K562 (cell line): ENCODE results near the gene C1QTNF5. TPM values are rescaled to one million over a fixed set of nuclear protein-coding genes. Genes with fewer than 3 reads are reported as not detected.

ENCODE experiments used
- ARNT ChIP-seq, 2 experiments: fragments of 450-650 bp; IDR thresholded peaks; 2 replicates each; pipeline ENCODE4 v1.6.1; 2016; ENCODE audit warnings: mild to moderate bottlenecking in 1 of 2
- ATF7 ChIP-seq: fragments of 450-650 bp; IDR thresholded peaks from 2 replicates; pipeline ENCODE4 v1.7.1; 2014; ENCODE audit warnings: mild to moderate bottlenecking, moderate library complexity
- BACH1 ChIP-seq: fragments of 200-800 bp; sonication (Bioruptor generic); IDR thresholded peaks from 2 replicates; pipeline ENCODE4 v1.6.1; 2016; ENCODE audit warnings: missing genetic modification characterization, missing compliant biosample characterization
- CBFA2T3 ChIP-seq: fragments of 450-650 bp; IDR thresholded peaks from 2 replicates; pipeline ENCODE4 v1.6.1; 2017
- EP300 ChIP-seq: IDR thresholded peaks from 2 replicates; pipeline ENCODE4 v1.6.1; 2012; ENCODE audit warnings: low read length, improper control_type of control experiment
- FOXK1 ChIP-seq: sonication (generic); formaldehyde crosslinking; IDR thresholded peaks from 2 replicates; pipeline ENCODE4 v1.8.0; 2022; ENCODE audit warnings: missing genetic modification reagents, mild to moderate bottlenecking, borderline replicate concordance
- FOXM1 ChIP-seq, 2 experiments: fragments of 450-650 bp in 1 of 2; sonication (generic) in 1 of 2; formaldehyde crosslinking in 1 of 2; IDR thresholded peaks; 2 replicates each; pipeline versions ENCODE4 v1.6.1 to v1.9.0; 2017 to 2022; ENCODE audit warnings: low read depth in 2 of 2, mild to moderate bottlenecking in 2 of 2, missing genetic modification reagents in 1 of 2, moderate library complexity in 1 of 2
- MTA2 ChIP-seq: fragments of 450-650 bp; IDR thresholded peaks from 2 replicates; pipeline ENCODE4 v1.6.1; 2016; ENCODE audit warnings: low read depth
- NELFE ChIP-seq: IDR thresholded peaks from 2 replicates; pipeline ENCODE4 v1.6.1; 2011; ENCODE audit warnings: mild to moderate bottlenecking; ENCODE audit not compliant: insufficient read depth, insufficient read length
- NFATC3 ChIP-seq: fragments of 450-650 bp; IDR thresholded peaks from 2 replicates; pipeline ENCODE4 v1.6.1; 2017; ENCODE audit warnings: mild to moderate bottlenecking
- NFYB ChIP-seq: IDR thresholded peaks from 2 replicates; pipeline ENCODE4 v1.6.1; 2011; ENCODE audit warnings: mild to moderate bottlenecking, moderate library complexity; ENCODE audit not compliant: insufficient read length; ENCODE audit errors: extremely low read depth
- NR2C2 ChIP-seq, 2 experiments: fragments of 200-800 bp in 1 of 2; sonication (Bioruptor generic) in 1 of 2; sonication (generic) in 1 of 2; formaldehyde crosslinking in 1 of 2; IDR thresholded peaks; 2 replicates each; pipeline versions ENCODE4 v1.6.1 to v1.8.0; 2016 to 2022; ENCODE audit warnings: mild to moderate bottlenecking in 1 of 2, missing compliant biosample characterization in 1 of 2, missing genetic modification characterization in 1 of 2, missing genetic modification reagents in 1 of 2
- PRMT5 ChIP-seq: sonication (generic); formaldehyde crosslinking; IDR thresholded peaks from 2 replicates; pipeline ENCODE4 v1.5.0; 2020; ENCODE audit warnings: missing genetic modification reagents
- RBBP5 ChIP-seq: fragments of 200-600 bp; sonication (generic); IDR thresholded peaks from 2 replicates; pipeline ENCODE4 v1.6.1; 2012; ENCODE audit warnings: borderline replicate concordance, mild to moderate bottlenecking, low read length, control low read depth, inconsistent platforms; ENCODE audit not compliant: insufficient read depth, poor library complexity, severe bottlenecking
- SAFB2 ChIP-seq: fragments of 200-400 bp; formaldehyde crosslinking; IDR thresholded peaks from 2 replicates; pipeline ENCODE4 v1.6.1; 2018; ENCODE audit warnings: borderline replicate concordance, low read length, low read depth, moderate library complexity; ENCODE audit not compliant: severe bottlenecking
- TAL1 ChIP-seq: fragments of 450-650 bp; IDR thresholded peaks from 2 replicates; pipeline ENCODE4 v1.6.1; 2016; ENCODE audit warnings: mild to moderate bottlenecking
- XRCC5 ChIP-seq: fragments of 200-400 bp; formaldehyde crosslinking; IDR thresholded peaks from 2 replicates; pipeline ENCODE4 v1.6.1; 2017; ENCODE audit warnings: low read depth, mild to moderate bottlenecking, low read length
- ZBTB1 ChIP-seq: sonication (generic); formaldehyde crosslinking; IDR thresholded peaks from 2 replicates; pipeline ENCODE4 v1.8.1; 2023; ENCODE audit warnings: missing genetic modification reagents, low read depth, mild to moderate bottlenecking, borderline replicate concordance
- ZBTB7A ChIP-seq: IDR thresholded peaks from 2 replicates; pipeline ENCODE4 v1.6.1; 2011; ENCODE audit warnings: low read depth, mild to moderate bottlenecking, low read length, moderate library complexity, borderline replicate concordance; ENCODE audit not compliant: control insufficient read depth
- ZKSCAN8 ChIP-seq: fragments of 200-800 bp; sonication (Bioruptor generic); IDR thresholded peaks from 2 replicates; pipeline ENCODE4 v1.6.1; 2016; ENCODE audit warnings: missing genetic modification characterization, missing compliant biosample characterization
- ZNF175 ChIP-seq: fragments of 200-800 bp; sonication (Bioruptor generic); IDR thresholded peaks from 2 replicates; pipeline ENCODE4 v1.6.1; 2016; ENCODE audit warnings: low read depth, mild to moderate bottlenecking, missing genetic modification characterization, missing compliant biosample characterization
- ZNF197 ChIP-seq: fragments of 200-800 bp; sonication (Bioruptor generic); IDR thresholded peaks from 2 replicates; pipeline ENCODE4 v1.6.1; 2016; ENCODE audit warnings: low read depth, missing genetic modification characterization, missing compliant biosample characterization
- ZNF436 ChIP-seq: fragments of 250-450, 450-650 bp; sonication (Bioruptor Pico); formaldehyde crosslinking; IDR thresholded peaks from 2 replicates; pipeline ENCODE4 v1.7.0; 2020; ENCODE audit warnings: mild to moderate bottlenecking
- polyA plus RNA-seq, 8 experiments: library from polyadenylated mRNA; depleted of rRNA in 4 of 8; stranded (reverse) in 5 of 8; unstranded in 3 of 8; fragments of >200 nt; fragmentation: Nextera tagmentation in 2 of 8; fragmentation: Illumina TruSeq in 1 of 8; extraction: Ambion mirVana in 2 of 8; extraction: Trizol in 1 of 8; gene quantifications; 2 replicates each; pipeline versions ENCODE4 v1.2.1 to v1.2.3, GENCODE V29; 2011 to 2014; ENCODE audit warnings: inconsistent platforms in 1 of 8, missing spikeins in 1 of 8
- total RNA-seq, 7 experiments: library from RNA; depleted of rRNA in 6 of 7; stranded (reverse); fragments of >200 nt in 6 of 7; fragmentation: Illumina TruSeq in 2 of 7; extraction: Trizol in 2 of 7; gene quantifications; 2 replicates each; pipeline versions ENCODE4 v1.2.1 to v1.2.3, GENCODE V29; 2011 to 2021; ENCODE audit warnings: low replicate concordance in 1 of 7
- TF ChIP-seq, protein P1 (sequence below), 2 experiments: fragments of 450-650 bp in 1 of 2; sonication (generic) in 1 of 2; formaldehyde crosslinking in 1 of 2; IDR thresholded peaks in 1 of 2; conservative IDR thresholded peaks in 1 of 2; 2 replicates each; pipeline versions ENCODE4 v1.6.1 to v1.8.1; 2016 to 2023; ENCODE audit warnings: mild to moderate bottlenecking in 2 of 2, moderate library complexity in 2 of 2, inconsistent platforms in 1 of 2, missing genetic modification reagents in 1 of 2
- TF ChIP-seq, protein P2 (sequence below): fragments of 200-400 bp; formaldehyde crosslinking; IDR thresholded peaks from 2 replicates; pipeline ENCODE4 v1.6.1; 2017; ENCODE audit warnings: mild to moderate bottlenecking, low read depth, low read length, moderate library complexity

C1QTNF5 gene
- total and polyA plus RNA-seq, 9 of the 15 experiments (the other 6 are each of a cell fraction or from before 2014, with no cell fraction given), result 0.07 to 0.76 (median 0.24) TPM; not detected in 1

DNA sequence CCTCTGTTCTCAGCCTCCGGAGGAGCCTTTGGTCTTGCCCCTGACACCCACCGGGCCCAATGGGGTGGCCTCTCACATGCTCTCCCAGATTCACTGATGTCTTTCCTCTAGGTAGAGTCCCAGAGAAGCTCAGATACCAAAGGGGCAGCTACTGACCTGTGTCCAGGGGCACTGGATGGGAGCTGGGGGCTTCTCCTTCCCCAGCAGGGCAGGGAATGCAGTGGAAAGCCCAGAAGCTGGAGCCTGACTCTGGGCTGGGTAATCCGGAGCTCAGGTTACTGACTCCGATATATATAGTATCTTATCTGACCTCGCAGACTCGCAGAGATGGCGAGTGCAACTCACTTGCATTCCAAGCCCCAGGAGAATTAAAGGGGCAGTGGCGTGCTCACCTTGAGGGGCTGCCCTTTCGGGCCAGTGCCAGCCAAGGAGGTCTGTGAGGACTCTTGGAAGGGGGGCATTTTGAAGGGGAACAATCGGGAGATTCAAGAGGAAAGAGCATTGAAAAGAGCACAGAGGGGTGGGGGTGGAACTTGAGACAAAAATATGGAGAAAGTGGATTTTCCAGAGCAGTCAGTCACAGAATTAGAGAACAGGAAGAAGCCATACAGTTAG, 38.3 kb upstream of the C1QTNF5 start (continued):
- no peak for TF ChIP-seq NFYB
- 0 out of 2 replicates have a peak, but pooled peaks have one; percentile 58 for TF ChIP-seq XRCC5
- no peak for TF ChIP-seq ZNF197
- TF ChIP-seq EP300, result no peak; the same call in 1 of the 2 replicates
- TF ChIP-seq, protein P1, sequence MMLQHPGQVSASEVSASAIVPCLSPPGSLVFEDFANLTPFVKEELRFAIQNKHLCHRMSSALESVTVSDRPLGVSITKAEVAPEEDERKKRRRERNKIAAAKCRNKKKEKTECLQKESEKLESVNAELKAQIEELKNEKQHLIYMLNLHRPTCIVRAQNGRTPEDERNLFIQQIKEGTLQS (IDR thresholded peaks at IDR 0.05), result no peak
- TF ChIP-seq, protein P1 (CRISPR knock-in tag; conservative IDR thresholded peaks at IDR 0.05), result no peak
- no peak for TF ChIP-seq ZNF436 (CRISPR knock-in tag)
- TF ChIP-seq RBBP5, result peak; percentile 49
- peak; percentile 64 for TF ChIP-seq FOXM1 (IDR thresholded peaks at IDR 0.05; ENCODE audit: low read depth)
- no peak for TF ChIP-seq FOXM1 (CRISPR knock-in tag; IDR thresholded peaks at IDR 0.05; ENCODE audit: low read depth)
- no peak for TF ChIP-seq ZBTB1 (CRISPR knock-in tag)
- TF ChIP-seq, protein P2, sequence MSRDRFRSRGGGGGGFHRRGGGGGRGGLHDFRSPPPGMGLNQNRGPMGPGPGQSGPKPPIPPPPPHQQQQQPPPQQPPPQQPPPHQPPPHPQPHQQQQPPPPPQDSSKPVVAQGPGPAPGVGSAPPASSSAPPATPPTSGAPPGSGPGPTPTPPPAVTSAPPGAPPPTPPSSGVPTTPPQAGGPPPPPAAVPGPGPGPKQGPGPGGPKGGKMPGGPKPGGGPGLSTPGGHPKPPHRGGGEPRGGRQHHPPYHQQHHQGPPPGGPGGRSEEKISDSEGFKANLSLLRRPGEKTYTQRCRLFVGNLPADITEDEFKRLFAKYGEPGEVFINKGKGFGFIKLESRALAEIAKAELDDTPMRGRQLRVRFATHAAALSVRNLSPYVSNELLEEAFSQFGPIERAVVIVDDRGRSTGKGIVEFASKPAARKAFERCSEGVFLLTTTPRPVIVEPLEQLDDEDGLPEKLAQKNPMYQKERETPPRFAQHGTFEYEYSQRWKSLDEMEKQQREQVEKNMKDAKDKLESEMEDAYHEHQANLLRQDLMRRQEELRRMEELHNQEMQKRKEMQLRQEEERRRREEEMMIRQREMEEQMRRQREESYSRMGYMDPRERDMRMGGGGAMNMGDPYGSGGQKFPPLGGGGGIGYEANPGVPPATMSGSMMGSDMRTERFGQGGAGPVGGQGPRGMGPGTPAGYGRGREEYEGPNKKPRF, result no peak
- peak; percentile 34; the same call in 1 of the 2 replicates for TF ChIP-seq ATF7
- no peak for TF ChIP-seq NR2C2 (CRISPR knock-in tag; IDR thresholded peaks at IDR 0.05)
- TF ChIP-seq NR2C2 (tag; IDR thresholded peaks at IDR 0.05), result 0 out of 2 replicates have a peak, but pooled peaks have one; percentile 24
- peak; percentile 30; the same call in 1 of the 2 replicates for TF ChIP-seq MTA2
- no peak for TF ChIP-seq NFATC3
- TF ChIP-seq SAFB2, result no peak
- peak; percentile 70 for TF ChIP-seq TAL1
- TF ChIP-seq BACH1 (tag), result no peak
- no peak for TF ChIP-seq NELFE
- no peak for TF ChIP-seq FOXK1 (CRISPR knock-in tag)
- TF ChIP-seq ZBTB7A, result no peak
- 0 out of 2 replicates have a peak, but pooled peaks have one; percentile 39 for TF ChIP-seq ZNF175 (CRISPR knock-in tag)
- 0 out of 4 replicates have a peak, but pooled peaks of 1 of the 2 experiments have one; percentile 52 for TF ChIP-seq ARNT (IDR thresholded peaks at IDR 0.05)
- TF ChIP-seq CBFA2T3, result peak; percentile 79
- TF ChIP-seq PRMT5 (CRISPR knock-in tag), result no peak
- TF ChIP-seq ZKSCAN8 (CRISPR knock-in tag), result no peak
